ENCODE results near the gene TBC1D13.
"Not testable (repeated sequence)": the region's sequence is repeated elsewhere in the genome, so short reads cannot be mapped to it uniquely, and the experiment has no call there.

The TBC1D13 gene

DNA sequence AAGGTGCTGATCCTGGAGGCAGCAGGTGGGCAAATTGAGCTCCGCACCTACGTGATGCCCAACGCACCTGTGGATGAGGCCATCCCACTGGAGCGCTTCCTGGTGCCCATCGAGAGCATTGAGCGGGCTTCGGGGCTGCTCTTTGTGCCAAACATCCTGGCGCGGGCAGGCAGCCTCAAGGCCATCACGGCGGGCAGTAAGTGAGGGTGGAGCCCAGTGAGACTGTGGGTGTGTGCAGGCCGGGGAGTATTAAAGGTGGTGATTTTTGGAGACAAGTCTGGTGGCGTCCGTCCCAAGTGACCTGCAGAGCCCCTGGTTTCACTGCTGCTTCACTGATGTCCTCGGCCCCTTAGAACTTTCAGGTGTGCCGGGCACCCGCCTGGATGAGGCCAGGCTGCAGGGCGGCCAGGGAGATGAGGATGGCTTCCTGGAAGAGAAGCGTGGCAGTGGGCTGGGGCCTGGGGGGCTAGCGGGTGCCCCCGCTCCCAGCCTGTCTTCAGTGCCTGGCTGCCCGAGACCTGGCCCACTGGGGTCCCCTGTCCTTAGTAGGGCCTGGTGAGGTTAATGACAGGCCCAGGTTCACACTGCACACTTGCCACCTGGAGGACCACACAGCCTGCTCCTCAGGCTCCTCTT is 35.5 kb downstream of the TBC1D13 start:
- no peak for DNase-seq

DNA sequence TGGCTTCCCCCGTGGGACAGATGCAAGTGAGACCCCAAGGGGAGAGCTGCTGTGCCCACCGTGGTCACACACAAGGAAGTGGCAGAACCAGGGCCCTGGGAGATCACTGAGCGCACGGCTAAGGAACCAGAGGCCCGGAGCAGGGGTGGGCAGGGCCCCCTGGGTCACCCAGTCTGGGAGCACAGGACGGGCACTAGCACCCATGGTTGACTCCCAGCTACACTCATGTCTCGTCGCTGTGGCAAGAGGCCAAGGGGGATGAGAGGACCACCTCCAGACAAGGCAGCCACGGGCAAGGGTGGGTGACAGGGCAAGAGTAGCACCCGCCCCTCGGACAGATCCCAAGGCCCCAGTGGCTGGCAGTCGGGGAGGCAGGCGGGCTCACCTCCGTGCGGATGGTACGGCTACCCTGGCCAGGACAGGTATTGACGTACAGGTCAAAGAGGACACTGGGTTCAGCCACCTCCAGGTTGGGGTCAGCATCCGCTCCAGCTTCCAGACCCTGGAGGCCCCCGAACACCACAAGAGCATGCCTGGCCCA is 36.4 kb downstream of the TBC1D13 start:
- DNase-seq: no peak

DNA sequence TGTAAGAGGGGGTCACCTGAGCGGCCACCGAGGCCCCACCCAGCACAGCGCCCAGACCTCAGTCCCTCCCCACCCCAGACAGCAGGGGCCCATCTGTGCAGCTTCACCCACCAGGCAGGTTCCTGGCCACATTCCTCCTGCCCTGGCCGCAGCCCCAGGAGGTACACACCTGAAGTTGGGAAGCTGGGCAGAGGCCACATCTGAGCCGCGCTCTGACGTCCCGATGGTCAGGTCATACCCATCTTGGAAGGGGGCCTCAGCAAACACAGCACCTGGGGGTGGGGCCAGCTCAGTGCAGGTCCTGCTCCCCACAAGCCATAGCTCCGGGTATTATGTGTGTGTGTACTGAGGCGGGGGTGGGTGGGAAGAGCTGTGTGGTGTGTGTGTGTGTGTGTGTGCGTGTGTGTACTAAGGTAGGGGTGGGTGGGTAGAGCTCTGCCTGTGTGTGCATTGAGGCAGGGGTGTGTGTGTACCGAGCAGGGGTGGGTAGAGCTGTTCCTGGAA is 36.9 kb downstream of the TBC1D13 start:
- DNase-seq: no peak

DNA sequence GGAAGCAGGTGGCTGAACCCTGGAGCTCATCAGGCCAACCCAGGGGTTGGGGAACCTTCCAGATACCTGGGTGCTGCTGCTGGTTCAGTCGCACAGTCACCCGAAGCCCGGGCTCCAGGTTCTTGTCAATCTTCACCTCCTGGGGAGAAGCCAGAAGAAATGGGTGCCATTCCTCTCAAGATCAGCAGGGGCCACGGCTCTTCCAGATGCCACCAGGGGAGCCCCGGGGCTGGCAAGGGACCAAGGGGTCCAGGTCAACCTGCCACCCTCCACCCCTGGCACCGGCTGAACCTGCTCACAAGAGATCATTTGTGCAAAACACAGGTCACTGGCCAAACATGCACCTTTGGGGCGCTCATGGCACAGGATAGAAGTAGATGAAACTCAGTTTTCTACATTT is 37.9 kb downstream of the TBC1D13 start:
- no peak for DNase-seq

DNA sequence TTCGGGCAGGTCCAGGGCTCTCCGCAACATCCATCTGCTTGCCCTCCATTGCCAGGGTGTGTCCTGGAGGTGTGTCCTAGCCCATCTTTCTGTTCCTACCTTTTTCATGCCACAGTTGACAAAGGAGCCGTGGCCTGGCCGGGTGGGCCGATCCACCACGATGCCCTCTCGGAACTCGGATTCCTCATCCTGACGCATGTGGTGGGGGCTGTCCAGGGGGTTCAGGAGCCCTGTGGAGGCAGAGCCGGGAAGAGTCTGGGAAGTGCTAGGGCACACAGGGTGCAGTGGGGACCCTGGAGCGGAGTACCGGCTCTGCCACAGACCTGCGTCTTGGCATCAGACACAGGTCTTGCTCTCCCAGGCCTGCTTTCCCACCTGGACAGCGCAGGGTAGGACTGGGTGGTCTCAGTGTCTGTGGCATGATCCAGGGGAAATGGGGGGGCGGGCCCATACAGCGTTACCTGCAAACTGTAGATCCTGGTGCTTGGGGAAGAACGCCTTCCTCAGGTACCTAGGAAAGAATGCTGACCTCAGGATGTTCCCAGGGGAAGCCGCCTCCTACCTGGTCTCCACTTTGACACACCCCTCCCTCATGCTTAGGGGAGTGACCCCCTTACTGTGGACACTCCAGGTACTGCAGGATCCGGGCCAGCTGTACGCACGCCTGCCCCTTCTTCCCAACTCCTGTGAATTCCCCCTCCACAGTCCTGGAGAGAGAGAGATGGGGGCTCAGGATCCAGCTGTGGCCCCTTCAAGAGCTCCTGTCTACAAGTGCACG is 39.1 kb downstream of the TBC1D13 start:
- DNase-seq: no peak

DNA sequence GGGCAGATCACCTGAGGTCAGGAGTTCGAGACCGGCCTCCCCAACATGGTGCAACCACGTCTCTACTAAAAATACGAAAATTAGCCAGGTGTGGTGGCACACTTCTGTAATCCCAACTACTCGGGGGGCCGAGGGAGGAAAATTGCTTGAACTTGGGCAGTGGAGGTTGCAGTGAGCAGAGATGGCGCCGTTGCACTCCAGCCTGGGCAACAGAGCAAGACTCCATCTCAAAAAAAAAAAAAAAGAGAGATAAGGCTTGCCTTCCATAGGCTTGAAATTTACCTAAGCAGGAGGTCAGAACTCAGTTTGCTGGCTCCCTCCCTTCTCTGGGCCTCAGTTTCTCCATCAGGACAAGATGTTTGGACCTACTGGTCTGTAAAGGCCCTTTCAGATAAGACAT is 41.2 kb downstream of the TBC1D13 start:
- DNase-seq: no peak

DNA sequence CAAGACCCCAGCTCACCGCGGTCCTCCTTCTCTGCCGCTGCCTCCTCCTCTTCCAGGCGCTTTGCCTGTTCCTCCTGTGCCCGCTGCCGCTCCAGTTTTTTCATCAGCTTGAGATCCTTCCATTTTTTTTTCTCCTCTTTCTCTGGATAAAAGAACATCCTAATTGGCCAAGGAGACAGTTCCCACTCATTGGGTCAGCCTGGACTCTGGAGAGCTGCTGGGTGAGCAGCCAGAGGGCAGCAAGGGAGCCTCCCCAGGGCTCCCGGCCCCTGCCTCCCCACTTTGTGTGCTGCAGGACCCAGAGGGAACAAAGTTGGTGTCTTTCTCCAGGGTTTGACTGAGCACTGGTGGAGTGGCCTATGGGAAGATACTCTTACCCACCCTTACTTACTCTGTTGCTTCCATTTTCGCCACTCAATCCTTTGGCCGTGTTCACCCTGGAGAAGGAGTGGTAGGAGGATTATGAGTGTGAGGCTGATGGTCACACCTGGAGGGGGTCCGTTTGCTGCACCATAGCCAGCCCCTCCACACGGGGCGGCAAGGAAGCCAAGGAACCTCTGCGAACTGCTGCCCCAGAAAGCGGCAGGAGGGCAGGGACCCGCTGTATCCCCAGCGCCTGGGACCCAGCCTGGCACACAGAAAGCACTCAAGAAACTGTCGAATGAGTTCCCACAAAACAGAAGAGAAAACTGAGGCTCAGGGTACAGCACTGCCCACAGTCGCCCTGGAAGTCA is 41.8 kb downstream of the TBC1D13 start:
- DNase-seq: no peak

DNA sequence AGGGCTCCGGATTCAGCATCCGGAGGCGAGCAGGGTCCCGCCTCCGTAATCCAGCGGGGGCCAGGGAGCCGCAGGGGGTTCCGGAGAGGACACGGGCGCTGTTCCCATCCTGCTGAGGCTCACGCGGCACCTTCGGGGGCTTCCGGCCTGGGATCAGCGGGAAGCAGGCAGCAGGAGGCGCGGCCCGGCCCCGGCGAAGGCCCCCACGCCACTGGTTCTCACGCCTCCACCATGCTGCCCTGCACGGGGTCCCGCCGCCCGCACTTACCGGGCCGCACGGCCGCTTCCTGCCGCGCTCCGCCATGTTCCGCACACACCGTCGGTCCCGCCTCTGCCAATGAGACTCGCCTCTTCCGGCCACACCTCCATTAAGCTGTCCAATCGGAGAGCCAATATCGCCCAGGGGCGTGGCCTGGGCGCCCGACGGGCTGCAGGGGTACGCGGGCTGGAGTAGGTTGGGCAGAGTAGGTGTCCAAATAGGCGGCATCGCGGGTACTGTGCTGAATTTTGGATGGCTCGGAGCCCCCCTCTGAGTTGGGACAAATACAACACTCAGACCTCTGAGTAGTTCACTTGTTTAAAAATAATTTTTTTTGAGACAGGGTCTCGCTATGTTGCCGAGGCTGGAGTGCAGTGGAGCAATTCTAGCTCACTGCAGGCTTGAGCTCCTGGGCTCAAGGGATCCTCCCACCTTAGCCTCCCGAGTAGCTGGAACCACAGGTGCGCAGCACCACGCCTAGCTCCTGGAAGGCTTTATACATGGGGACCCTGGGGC is 42.6 kb downstream of the TBC1D13 start, which contains the start of gene SPOUT1:
Gene SPOUT1, minus strand, starts transcription at position 318 of the 775 bp plus-strand sequence. Its CDS starts 14 bp downstream, at position 304.
- DNase-seq: peak; percentile 95

DNA sequence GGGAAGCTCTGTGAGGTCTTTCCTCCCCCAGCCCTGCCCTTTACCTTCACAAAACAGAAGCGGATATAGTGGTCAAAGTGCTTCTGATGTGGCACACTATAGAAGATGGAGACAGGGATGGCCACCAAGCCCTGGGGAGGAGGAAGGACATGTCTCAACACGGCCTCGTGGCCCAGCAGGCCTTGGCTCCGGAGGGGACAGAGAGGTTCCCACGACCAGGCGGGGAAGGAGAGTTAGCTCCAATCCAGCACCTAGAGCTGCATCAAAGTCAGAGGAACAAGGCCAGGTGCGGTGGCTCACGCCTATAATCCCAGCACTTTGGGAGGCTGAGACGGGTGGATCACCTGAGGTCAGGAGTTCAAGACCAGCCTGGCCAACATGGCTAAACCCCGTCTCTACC is 46.6 kb downstream of the TBC1D13 start:
- no peak for DNase-seq

DNA sequence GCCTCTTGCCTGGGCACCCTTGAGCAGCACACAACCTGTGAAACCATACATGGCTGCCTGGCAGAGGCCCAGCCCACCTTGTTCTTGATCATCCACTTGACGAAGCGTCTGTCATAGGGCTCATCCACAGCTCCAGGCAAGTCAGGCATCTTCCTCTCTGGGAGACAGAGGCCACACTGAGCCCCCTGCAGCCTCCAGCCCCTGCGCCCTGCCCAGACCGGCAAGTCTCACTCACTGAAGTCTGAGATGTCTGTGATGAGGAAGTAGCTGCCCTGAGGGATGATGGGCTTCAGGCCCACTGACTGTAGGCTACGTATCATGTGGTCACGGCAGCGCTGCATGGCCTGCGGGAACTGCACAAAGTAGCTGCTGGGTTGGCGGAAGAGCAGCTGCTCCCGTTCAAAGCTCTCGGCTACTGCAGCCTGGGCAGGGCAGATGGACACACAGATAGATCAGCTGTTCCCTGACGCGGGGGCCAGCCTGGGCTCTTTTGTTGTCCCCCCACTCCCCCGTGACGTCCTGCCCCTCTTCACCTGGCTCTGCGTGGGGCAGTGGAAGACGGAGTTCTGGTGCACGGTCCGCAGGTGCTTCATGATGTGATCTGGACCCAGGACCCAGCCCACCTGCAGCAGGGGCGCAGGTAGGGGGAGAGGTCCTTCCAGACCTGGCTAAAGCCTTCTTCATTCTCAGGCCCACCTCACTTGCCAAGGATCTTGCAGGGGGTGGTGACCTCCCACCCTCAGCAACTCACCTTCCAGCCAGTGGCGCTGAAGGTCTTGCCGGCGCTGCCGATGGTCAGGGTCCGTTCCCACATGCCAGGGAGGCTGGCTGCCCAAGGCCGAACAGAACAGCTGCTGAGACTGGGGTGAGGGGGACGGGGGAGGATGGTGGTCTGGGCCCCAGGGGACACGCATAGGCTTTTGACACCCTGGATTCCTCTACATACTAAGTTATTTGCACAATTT is 48.5 kb downstream of the TBC1D13 start:
- DNase-seq: no peak

DNA sequence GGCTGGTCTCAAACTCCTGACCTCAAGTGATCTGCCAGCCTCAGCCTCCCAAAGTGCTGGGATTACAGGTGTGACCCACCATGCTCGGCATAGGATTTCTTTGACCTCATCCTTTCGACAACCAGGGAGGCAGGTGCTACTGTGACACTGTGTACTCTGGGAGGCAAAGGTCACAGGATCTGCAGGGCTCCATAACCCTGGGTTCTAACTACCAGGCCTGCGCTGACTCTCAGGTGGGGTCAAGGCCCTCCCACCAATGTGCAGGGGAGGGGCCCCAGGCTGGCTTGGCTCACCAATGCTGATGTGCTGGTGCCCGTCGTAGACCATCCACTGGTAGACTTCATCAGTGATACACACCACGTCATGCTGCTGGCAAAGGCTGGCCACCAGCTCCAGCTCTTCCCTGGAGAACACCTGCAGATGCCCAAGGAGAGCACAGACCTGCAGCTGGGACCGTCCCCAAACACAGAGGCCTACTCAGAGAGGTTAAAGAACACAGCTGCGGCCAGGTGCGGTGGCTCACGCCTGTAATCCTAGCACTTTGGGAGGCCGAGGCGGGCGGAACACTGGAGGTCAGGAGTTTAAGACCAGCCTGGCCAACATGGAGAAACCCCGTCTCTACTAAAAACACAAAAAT is 49.6 kb downstream of the TBC1D13 start:
- DNase-seq: no peak

DNA sequence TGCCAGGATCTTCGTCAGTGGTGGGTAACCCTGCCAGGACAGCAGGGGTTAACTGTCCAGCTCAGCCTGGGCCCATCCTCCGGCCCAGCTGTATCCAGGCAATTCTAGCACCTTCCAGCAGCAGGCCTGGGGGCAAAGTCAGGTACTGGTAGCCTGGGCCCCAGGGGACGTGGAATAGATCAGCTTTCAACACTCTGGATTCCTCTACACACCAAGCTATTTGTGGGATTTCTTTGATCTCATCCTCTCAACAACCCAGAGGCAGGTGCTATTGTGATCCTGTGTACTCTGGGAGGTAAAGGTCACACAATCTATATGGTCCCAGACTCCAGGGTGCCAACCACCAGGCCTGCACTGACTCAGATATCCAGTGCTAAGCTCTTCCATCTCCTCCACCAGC is 51.3 kb downstream of the TBC1D13 start:
- DNase-seq: no peak

DNA sequence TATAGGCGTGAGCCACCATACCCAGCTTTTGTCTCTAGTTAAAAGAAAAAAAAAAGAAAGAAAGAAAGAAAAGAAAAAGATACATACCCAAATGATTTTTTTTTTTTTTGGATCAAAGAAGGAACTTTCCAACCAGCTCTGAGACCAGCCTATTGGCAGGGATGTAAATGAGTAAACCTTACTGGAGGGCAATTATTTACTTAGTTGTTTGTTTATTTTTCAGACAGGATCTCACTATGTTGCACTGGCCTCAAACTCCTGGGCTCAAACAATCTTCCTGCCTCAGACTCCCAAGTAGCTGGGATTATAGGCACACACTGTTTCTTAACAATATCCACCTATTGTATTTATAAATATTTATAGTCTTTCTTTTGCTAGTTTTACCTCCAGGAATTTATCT is 53.5 kb downstream of the TBC1D13 start:
- DNase-seq: no peak

DNA sequence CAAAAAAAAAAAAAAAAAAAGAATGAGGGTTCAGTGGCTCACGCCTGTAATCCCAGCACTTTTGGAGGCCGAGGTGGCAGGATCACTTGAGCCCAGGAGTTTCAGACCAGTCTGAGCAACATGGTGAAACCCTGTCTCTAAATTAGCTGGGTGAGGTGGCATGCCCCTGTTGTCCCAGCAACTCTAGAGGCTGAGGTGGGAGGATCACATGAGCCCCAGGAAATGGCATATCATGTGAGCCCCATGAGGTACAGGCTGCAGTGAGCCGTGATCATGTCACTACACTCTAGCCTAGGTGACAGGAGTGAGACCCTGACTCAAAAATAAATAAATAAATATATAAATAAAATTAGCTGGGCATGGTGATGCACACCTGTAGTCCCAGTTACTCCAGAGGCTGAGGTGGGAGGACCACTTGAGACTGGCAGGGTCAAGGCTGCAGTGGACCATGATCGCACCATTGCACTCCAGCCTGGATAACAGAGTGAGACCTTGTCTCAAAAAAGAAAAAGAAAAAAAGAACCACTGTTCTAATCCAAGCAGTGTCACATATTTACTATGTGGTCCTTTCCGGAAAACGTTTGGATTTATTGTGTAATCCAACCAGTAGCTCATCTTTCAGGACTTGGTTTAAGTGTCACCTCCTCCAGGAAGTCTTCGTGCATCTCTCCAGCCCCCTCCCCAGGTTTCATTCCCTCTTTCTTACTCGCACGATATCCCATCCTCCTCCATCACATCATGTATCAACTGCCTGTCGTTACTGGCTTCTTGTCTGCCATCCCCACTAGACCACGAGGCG is 54.8 kb downstream of the TBC1D13 start:
- no peak for DNase-seq

DNA sequence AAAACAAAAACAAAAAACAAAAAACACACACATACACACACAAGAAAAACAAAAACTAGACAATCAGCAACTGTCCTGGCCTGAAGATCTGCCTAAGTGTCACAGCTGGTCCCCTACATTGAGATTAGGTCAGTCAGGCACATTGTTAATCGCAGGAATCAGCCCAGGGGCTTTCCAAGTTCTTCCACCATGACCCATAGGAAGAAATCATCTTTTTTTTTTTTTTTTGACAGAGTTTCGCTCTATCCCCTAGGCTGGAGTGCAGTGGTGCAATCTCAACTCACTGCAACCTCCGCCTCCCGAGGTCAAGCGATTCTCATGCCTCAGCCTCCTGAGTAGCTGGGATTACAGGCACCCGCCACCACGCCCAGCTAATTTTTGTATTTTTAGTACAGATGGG is 56.1 kb downstream of the TBC1D13 start:
- not testable (repeated sequence) for DNase-seq

DNA sequence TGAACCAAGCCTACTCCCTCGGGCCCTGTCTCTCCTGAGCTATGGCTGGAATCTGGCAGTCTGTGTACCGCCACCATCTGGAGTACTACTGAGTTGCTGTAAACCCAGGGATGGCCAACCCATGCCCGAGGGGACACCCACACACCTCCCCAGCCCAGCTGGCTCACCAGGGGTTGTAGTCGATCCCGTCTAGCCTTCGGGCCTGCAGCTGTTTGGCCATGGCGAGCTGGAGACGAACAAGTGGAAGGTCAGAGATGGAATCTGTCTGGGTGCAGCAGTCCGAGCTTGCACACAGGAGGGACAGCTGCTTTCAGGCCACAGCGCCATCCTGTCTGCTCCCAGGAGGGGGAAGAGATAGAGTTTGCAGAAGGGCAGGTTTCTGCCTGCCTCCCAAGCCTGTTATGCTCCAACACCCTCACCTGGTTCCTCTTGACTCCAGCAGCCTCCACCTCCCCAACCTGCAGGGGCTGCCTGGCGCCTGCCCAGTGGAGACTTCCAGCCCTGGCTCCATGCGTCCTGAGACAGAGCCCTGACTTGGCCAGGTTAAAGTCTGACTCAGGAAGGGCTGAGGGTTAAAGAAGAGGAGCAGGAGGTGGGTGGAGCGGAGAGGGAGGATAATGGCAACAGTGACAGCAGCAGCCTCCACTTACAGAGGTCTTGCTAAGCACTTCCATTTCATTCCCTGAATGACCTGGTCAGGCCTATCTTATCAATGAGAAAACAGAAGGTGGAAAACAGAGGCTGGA is 58.3 kb downstream of the TBC1D13 start:
- no peak for DNase-seq

DNA sequence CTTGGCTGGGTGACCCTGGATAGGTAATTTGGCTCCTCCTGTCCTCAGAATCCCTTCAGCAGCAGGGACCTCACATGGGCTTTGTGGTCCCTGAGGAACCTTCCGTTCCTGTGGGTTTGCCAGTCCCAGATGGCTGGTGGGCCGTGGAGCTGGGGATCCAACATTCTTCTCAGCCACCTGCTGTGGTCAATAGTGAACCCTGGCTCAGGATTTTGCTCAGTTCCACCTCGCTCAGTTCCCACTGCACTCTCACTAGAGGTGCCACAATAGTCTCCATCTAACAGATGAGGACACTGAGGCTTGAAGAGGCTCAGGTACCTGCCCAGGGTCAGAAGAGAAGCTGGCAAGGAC is 59.6 kb downstream of the TBC1D13 start:
- no peak for DNase-seq

DNA sequence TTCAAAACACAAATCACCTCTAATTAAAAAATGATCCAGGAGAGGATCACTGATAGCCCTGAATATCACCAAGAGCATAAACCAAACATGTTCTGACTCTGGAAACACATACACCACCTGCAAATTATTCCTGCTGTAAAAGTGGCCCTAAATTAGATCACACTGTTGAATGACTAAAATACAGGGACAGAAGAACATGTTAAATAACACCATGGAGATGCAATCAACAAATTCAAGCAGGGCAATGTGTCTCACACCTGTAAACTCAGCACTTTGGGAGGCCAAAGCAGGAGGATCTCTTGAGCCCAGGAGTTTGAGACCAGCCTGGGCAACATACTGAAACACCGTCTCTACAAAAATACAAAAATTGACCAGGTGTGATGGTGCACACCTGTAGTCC is 60.8 kb downstream of the TBC1D13 start:
- DNase-seq: no peak

DNA sequence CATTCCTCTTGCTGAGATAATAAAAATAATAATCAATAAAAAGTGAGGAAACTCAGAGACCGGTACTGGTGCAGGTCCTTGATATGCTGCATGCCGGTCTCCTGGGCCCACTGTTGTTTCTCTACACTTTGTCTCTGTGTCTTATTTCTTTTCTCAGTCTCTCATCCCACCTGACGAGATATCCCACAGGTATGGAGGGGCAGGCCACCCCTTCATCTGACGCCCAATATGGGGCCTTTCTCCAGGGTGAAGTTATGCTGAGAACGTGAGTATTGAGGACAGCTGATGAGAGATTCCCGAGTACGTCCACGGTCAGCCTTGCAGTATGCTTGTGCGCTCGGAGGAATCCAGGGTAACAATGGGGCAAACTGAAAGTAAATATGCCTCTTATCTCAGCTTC is 64.0 kb downstream of the TBC1D13 start:
- DNase-seq: not testable (repeated sequence)
